C1 segment of cervical spinal cord (tissue), 14 donors: ENCODE measurements around the gene RAD18.

Experiments used
- DNase-seq, 14 donors: peaks; one replicate each; lab custom pipeline; 2025; lab: John Stamatoyannopoulos, UW

RAD18 gene

GRCh38 chr3:8899876-8900460 is 63.3 kb downstream of the RAD18 start:
- no peak for DNase-seq

GRCh38 chr3:8895829-8896228 is 67.4 kb downstream of the RAD18 start:
- DNase-seq: no peak

- no peak for DNase-seq
Measured at GRCh38 chr3:8893001-8893400, 70.3 kb downstream of the RAD18 start.

- no peak for DNase-seq
Measured at GRCh38 chr3:8891774-8892173, 71.5 kb downstream of the RAD18 start.

- no peak for DNase-seq
Measured at GRCh38 chr3:8891303-8891702, 72.0 kb downstream of the RAD18 start.

GRCh38 chr3:8888301-8888915 is 74.9 kb downstream of the RAD18 start:
- no peak for DNase-seq

- DNase-seq: no peak
Measured at GRCh38 chr3:8887435-8888300, 75.6 kb downstream of the RAD18 start.

- DNase-seq: no peak
Measured at GRCh38 chr3:8886546-8886945, 76.7 kb downstream of the RAD18 start.

GRCh38 chr3:8885536-8886316 is 77.5 kb downstream of the RAD18 start:
- DNase-seq: no peak

- no peak for DNase-seq
Measured at GRCh38 chr3:8884630-8885290, 78.5 kb downstream of the RAD18 start.

GRCh38 chr3:8882642-8883041 is 80.6 kb downstream of the RAD18 start:
- no peak for DNase-seq

GRCh38 chr3:8882171-8882593 is 81.1 kb downstream of the RAD18 start:
- DNase-seq: no peak

GRCh38 chr3:8879347-8879944 is 83.8 kb downstream of the RAD18 start:
- DNase-seq: no peak

GRCh38 chr3:8875836-8876235 is 87.4 kb downstream of the RAD18 start:
- DNase-seq: no peak

GRCh38 chr3:8873740-8874139 is 89.5 kb downstream of the RAD18 start:
- DNase-seq: no peak

- no peak for DNase-seq
Measured at GRCh38 chr3:8872261-8872660, 91.0 kb downstream of the RAD18 start.

GRCh38 chr3:8871306-8871705 is 92.0 kb downstream of the RAD18 start:
- DNase-seq: no peak

- DNase-seq: no peak
Measured at GRCh38 chr3:8870134-8870533, 93.1 kb downstream of the RAD18 start.

- no peak for DNase-seq
Measured at GRCh38 chr3:8869613-8870012, 93.7 kb downstream of the RAD18 start.

GRCh38 chr3:8868996-8869395 is 94.3 kb downstream of the RAD18 start:
- no peak for DNase-seq

GRCh38 chr3:8867646-8868045 is 95.6 kb downstream of the RAD18 start:
- no peak for DNase-seq
